ENCODE measurements around the gene CCDC71L.
A peak's percentile ranks its signal among the peaks of the same experiment; 100 is the strongest.

The CCDC71L gene

DNA sequence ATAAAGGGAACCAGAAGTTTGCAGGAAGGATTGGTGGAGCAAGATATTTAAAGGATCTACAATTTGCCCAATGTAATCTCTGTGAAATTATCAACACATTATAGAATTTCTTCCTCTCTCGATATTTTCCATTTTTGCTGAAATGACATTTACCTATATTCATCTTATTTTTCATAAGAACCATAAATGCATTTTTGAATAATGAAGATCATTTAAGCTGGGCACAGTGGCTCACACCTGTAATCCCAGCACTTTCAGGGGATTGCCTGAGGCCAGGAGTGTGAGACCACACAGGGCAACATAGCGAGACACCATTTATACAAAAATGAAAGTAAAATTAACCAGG lies 37.7 kb downstream of the CCDC71L start:
- no peak for DNase-seq

GRCh38 chr7:106622654-106623314 lies 38.2 kb downstream of the CCDC71L start:
- DNase-seq: no peak

GRCh38 chr7:106621393-106622132 lies 39.4 kb downstream of the CCDC71L start:
- DNase-seq: no peak

DNA sequence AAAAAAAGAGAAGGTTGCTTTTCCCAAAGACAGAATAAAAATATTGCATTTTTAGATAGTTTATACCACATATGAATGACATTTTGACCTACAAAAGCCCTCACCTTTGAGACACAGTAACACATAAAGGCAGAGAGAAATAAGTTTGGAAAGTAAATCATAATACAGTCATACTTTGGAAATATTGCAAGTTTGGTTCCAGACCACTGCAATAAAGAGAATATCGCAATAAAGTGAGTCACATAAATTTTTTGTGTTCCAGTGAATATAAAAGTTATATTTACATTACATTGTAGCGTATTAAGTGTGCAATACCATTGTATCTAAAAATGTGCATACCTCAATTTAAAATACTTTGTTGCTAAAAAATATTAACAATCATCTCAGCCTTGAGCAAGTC lies 40.3 kb downstream of the CCDC71L start:
- no peak for DNase-seq

DNA sequence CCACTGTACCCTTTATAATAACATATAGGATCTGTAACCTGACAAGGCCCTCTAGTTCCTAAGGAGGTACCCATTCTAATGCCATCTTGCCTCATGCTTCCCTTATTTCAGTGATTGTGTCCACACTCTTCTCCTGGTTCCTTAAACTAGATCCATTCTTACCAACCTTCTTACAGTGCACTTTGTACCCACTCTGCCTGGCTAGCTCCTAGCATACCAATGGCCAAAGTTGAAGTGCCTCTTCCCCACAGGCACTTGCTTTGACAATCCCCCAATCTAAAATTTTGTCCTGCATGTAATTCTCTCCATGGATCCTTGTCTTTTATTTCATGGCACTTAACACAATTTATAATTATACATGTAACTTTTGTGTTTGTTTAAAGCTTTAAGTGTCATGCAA lies 40.9 kb downstream of the CCDC71L start:
- no peak for DNase-seq

- DNase-seq: no peak
Observed at GRCh38 chr7:106619213-106619612, 41.7 kb downstream of the CCDC71L start.

- DNase-seq: no peak
Observed at GRCh38 chr7:106618480-106618879, 42.5 kb downstream of the CCDC71L start.

- no peak for DNase-seq
Observed at GRCh38 chr7:106617860-106618259, 43.1 kb downstream of the CCDC71L start.

DNA sequence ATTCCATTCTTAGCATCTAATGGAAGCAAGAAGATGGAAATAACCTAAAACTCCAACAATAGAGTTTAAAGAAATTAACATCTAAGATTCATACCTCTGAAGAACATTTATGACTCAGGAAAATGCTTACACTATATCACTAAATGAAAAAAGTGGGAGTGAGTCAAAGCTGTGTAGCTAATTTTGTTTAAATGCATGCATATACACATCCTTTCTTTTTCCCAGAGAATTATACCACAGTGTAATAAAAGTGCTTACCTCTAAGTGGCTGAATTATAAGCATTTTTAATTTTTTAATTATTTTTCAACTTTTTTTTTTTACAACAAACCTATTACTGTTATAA lies 44.3 kb downstream of the CCDC71L start:
- no peak for DNase-seq

GRCh38 chr7:106615808-106616707 lies 44.9 kb downstream of the CCDC71L start:
- DNase-seq: no peak

DNA sequence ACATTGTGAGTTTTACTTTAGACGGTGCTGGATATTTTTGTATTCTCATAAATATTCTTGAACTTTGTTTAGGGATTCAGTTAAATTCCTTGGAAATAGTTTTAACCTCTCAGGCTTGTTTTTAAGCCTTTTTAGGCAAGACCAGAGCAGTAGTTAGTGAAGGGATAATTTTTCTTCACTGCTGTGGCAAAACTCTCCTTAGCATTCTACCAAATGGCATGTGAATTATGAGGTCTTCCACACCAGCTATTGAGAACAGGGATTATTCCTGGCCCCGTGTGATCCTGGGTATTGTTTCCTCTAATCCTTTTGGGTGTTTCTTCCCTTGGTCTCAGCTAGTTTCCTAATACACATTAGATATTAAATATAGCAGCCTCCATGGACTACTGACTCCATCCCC lies 46.2 kb downstream of the CCDC71L start:
- no peak for DNase-seq

DNA sequence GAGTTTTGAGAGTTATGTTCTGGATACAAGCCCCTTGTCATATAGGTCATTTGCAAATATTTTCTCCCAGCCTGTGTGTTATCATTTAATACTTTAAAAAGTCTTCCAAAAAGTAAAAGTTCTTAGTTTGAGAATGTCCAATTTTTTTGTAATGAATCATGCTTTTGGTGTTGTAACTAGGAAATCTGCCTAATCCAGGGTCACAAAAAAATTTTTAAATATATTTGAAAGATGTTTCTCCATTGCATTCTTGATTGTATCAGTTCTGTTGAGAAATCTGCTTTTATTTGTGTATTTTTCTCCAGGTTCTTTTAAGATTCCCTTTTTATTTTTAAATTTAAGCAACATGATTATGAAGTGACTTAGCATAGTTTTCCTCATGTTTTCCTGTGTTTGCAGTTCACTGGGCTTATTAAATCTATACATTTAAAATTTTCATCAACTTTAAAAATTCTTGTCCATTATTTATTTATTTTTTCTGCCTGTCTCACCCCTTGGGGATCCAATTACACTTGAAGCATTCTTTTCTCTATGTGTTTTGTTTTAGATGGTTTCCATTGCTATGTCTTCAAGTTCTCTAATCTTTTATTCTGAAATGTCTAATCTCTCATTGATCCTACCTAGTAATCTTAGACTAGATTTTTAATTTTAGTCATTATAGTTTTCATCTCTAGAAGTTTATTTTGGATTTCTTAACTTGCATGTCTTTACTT lies 47.0 kb downstream of the CCDC71L start:
- no peak for DNase-seq

DNA sequence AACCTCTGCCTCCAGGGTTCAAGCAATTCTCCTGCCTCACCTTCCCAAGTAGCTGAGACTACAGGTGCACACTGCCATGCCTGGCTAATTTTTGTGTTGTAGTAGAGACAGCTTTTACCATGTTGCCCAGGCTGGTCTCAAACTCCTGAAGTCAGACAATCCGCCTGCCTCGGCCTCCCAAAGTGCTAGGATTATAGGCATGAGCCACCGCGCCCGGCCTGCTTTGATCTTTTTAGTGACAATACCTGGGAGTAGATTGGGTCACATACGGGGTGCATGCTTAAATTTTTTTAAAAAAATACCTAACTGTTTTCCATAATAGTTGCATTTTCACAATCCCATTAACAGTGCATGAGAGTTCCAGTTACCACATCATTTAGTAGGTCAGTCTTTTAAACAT lies 47.7 kb downstream of the CCDC71L start:
- DNase-seq: no peak

DNA sequence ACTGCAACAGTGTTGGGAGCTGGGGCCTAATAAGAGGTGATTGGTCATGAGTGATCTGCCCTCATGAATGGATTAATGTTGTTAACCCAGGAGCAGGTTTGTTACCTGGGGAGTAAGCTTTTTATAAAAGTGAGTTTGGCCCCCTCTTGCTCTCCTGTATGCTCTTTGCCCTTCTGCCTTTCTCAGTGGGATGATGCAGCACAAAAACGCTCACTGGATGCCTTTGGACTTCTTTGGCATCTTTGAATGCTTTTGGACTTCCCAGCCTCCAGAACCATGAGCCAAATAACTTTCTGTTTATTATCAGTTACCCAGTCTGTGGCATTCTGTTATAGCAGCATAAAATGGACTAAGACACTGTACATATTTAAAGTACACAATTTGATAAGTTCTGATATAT lies 48.5 kb downstream of the CCDC71L start:
- DNase-seq: no peak

GRCh38 chr7:106611911-106612310 lies 49.0 kb downstream of the CCDC71L start:
- DNase-seq: no peak

GRCh38 chr7:106610996-106611886 lies 49.7 kb downstream of the CCDC71L start:
- peak in 1 of 2 experiments; percentile 53 for DNase-seq

DNA sequence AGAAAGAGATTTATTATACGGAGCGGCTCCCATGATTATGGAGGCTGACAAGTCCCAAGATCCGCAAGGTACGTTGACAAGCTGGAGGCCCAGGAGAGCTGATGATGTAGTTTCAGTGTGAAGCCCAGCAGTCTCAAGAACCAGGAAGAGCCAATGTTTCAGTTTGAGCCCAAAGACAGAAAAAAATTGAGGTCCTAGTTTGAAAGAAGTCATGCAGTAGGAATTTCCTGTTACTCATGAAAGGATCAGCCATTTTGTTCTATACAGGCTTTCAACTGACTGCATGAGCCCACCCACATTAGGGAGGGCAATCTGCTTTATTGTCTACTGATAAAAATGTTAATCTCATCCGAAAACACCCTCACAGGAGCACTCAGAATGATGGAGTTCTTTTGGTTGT lies 51.5 kb downstream of the CCDC71L start:
- no peak for DNase-seq

GRCh38 chr7:106608661-106609060 lies 52.3 kb downstream of the CCDC71L start:
- DNase-seq: no peak

All from NCI-H2081 (cell line).